ENCODE measurements around the gene DHCR24.

DHCR24 gene

DNA sequence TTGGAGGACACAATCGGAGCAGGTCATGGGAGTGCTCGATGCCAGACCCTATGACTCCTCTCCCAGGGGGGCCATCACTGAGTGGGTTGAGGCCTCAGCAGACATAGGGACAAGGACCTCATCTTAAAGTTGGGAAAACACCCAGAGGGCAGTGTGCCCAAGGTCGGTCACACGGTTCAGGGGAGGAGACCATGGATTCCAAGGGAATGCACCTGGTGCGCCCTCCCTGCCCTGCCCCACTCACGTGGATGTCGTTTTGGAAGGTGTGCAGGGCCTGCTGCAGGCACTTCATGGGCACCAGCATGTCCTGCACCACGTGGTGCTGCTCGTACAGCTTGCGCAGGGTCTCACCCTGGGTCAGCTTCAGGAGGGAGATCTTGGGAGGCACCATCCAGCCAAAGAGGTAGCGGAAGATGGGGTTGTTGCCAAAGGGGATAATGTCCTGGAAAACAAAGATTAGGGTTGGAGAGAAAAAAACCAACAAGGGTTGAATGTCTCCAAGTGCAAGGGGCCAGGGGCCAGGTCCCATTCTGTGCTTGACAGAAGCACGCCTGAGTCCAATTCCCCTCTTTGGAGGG is 33.1 kb downstream of the DHCR24 start (continued):
- TF ChIP-seq, protein P1, sequence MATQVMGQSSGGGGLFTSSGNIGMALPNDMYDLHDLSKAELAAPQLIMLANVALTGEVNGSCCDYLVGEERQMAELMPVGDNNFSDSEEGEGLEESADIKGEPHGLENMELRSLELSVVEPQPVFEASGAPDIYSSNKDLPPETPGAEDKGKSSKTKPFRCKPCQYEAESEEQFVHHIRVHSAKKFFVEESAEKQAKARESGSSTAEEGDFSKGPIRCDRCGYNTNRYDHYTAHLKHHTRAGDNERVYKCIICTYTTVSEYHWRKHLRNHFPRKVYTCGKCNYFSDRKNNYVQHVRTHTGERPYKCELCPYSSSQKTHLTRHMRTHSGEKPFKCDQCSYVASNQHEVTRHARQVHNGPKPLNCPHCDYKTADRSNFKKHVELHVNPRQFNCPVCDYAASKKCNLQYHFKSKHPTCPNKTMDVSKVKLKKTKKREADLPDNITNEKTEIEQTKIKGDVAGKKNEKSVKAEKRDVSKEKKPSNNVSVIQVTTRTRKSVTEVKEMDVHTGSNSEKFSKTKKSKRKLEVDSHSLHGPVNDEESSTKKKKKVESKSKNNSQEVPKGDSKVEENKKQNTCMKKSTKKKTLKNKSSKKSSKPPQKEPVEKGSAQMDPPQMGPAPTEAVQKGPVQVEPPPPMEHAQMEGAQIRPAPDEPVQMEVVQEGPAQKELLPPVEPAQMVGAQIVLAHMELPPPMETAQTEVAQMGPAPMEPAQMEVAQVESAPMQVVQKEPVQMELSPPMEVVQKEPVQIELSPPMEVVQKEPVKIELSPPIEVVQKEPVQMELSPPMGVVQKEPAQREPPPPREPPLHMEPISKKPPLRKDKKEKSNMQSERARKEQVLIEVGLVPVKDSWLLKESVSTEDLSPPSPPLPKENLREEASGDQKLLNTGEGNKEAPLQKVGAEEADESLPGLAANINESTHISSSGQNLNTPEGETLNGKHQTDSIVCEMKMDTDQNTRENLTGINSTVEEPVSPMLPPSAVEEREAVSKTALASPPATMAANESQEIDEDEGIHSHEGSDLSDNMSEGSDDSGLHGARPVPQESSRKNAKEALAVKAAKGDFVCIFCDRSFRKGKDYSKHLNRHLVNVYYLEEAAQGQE (tag by site-specific recombination; IDR thresholded peaks at IDR 0.05): no peak
- no peak for TF ChIP-seq ZNF335 (tag by site-specific recombination; conservative IDR thresholded peaks at IDR 0.05)

DNA sequence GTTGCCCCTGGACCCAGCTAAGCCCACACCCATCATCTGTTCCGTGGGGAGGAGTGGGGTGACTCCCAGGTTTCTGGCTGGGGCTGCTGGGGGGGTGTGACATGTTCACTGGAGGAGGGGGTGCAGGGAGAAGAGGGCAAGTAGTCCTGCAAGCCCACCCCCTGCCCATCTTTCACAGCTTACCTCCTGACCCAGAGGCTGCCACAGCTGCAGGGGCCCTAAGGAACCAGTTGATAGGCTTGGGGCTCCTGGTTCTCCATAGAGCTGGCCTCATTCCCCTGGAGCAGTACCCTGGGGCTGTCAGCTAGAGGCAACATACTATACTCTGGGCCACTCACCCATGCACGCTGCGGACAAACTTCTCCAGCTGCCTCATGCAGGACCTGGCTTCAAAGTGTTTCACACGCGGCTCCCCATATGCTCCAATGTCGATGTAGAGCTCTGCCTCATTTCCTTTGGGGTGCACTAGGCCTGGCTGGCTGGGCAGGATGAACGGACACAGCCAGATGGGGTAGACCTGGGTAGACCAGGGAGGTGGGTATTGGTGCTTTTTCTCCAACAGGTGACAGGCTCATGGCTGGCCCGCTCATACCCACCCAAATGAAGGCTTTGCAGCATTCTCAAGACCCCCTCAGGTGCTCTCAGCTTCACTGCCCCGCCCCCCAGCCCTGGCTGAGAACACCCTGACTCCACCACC is 33.8 kb downstream of the DHCR24 start:
- Histone ChIP-seq H3K36me3 (ENCODE audit: control insufficient read depth in 2 of 2, insufficient read depth in 1 of 2, low read length in 2 of 2) (peaks cover 18 to 88% of the 10 kb centered on the region in 2 experiments), H3K4me1 (ENCODE audit: control insufficient read depth, insufficient read depth, low read length) (no peaks in the 10 kb centered on the region), H3K9me3 (ENCODE audit: control insufficient read depth, insufficient read depth, low read depth, low read length) (no peaks in the 10 kb centered on the region), H3K27ac (ENCODE audit: extremely low read depth, low read depth, low read length) (no peak overlapping the region), H3K4me3 (ENCODE audit: low read depth, low read length) (no peak overlapping the region)
- ChIA-PET CTCF (no interaction called here), POLR2A (interaction anchor here (0.6 to 2.3 kb wide), 2 partner anchors 34 to 74 kb away, joined by 3 to 5 read pairs; partner anchors contain the start of gene DHCR24)
- no peak for TF ChIP-seq ZNF211 (tag by site-specific recombination; IDR thresholded peaks at IDR 0.05; ENCODE audit: low read depth)
- TF ChIP-seq ZBTB49 (tag by site-specific recombination; IDR thresholded peaks at IDR 0.05; ENCODE audit: low read depth): no peak
- TF ChIP-seq, protein P2, sequence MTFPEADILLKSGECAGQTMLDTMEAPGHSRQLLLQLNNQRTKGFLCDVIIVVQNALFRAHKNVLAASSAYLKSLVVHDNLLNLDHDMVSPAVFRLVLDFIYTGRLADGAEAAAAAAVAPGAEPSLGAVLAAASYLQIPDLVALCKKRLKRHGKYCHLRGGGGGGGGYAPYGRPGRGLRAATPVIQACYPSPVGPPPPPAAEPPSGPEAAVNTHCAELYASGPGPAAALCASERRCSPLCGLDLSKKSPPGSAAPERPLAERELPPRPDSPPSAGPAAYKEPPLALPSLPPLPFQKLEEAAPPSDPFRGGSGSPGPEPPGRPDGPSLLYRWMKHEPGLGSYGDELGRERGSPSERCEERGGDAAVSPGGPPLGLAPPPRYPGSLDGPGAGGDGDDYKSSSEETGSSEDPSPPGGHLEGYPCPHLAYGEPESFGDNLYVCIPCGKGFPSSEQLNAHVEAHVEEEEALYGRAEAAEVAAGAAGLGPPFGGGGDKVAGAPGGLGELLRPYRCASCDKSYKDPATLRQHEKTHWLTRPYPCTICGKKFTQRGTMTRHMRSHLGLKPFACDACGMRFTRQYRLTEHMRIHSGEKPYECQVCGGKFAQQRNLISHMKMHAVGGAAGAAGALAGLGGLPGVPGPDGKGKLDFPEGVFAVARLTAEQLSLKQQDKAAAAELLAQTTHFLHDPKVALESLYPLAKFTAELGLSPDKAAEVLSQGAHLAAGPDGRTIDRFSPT (tag by site-specific recombination; IDR thresholded peaks at IDR 0.05): no peak
- no peak for TF ChIP-seq ZFHX2 (tag by site-specific recombination; conservative IDR thresholded peaks at IDR 0.05)
- no peak for TF ChIP-seq SP3 (tag by site-specific recombination; IDR thresholded peaks at IDR 0.05)
- no peak for TF ChIP-seq SETDB1 (IDR thresholded peaks at IDR 0.05; ENCODE audit: insufficient read length, low read length)
- no peak for TF ChIP-seq ZNF223 (tag by site-specific recombination; IDR thresholded peaks at IDR 0.05)
- no peak for TF ChIP-seq ZNF664 (tag by site-specific recombination; IDR thresholded peaks at IDR 0.05)
- no peak for TF ChIP-seq GFI1B (tag by site-specific recombination; IDR thresholded peaks at IDR 0.05)
- no peak for TF ChIP-seq ZNF112 (tag by site-specific recombination; IDR thresholded peaks at IDR 0.05)
- TF ChIP-seq ZBTB21 (tag by site-specific recombination; IDR thresholded peaks at IDR 0.05): no peak
- TF ChIP-seq ZNF140 (tag by site-specific recombination; IDR thresholded peaks at IDR 0.05): no peak
- no peak for TF ChIP-seq HOXC10 (CRISPR knock-in tag; IDR thresholded peaks at IDR 0.05)
- TF ChIP-seq ZNF121 (tag by site-specific recombination; IDR thresholded peaks at IDR 0.05): no peak
- TF ChIP-seq TCF7L2 (IDR thresholded peaks at IDR 0.05; ENCODE audit: borderline replicate concordance, low read depth, low read length): no peak

Data from HEK293 (cell line).